Calu3 (cell line): Measurements from ENCODE around the gene NDST1. TPM values are rescaled to one million over a fixed set of nuclear protein-coding genes. Genes with fewer than 3 reads are reported as not detected.

Experiments used
- BruUV-seq: library from RNA; stranded (reverse); fragments of 400-500 nt; replicated peaks from 2 replicates; lab custom pipeline; 2021; lab: Mats Ljungman, UMichigan
- CTCF ChIA-PET: fragments of 300-600 bp; sonication (Branson Sonifier 250); formaldehyde crosslinking; loops from one replicate; lab custom pipeline; 2022; ENCODE audit warnings: antibody characterized with exemption; lab: Charles Lee
- DNase-seq: peaks from one replicate; pipeline ENCODE4 v3.0.0; 2022
- H3K27ac Mint-ChIP-seq: one replicate; pipeline ENCODE4 v1.8.0; 2022; ENCODE audit warnings: mixed read lengths; ENCODE audit not compliant: unreplicated experiment
- H3K27me3 Mint-ChIP-seq: one replicate; pipeline ENCODE4 v1.8.0; 2022; ENCODE audit warnings: mixed read lengths; ENCODE audit not compliant: unreplicated experiment
- H3K36me3 Mint-ChIP-seq: one replicate; pipeline ENCODE4 v1.8.0; 2022; ENCODE audit warnings: mild to moderate bottlenecking, moderate library complexity, mixed read lengths; ENCODE audit not compliant: insufficient read depth, unreplicated experiment
- H3K4me1 Mint-ChIP-seq: one replicate; pipeline ENCODE4 v1.8.0; 2022; ENCODE audit warnings: mild to moderate bottlenecking, low read depth, mixed read lengths; ENCODE audit not compliant: unreplicated experiment
- H3K4me3 Mint-ChIP-seq: one replicate; pipeline ENCODE4 v1.8.0; 2022; ENCODE audit warnings: mild to moderate bottlenecking, low read depth, moderate library complexity, mixed read lengths; ENCODE audit not compliant: unreplicated experiment
- H3K9me3 Mint-ChIP-seq: one replicate; pipeline ENCODE4 v1.8.0; 2022; ENCODE audit warnings: low read depth, mixed read lengths; ENCODE audit not compliant: unreplicated experiment
- intact Hi-C: fragments of 100-400 bp; cut with micrococcal nuclease; formaldehyde crosslinking; loops from one replicate; pipeline ENCODE4 v1.10.0; 2022; ENCODE audit not compliant: unreplicated experiment
- total RNA-seq: library from RNA; stranded (reverse); gene quantifications from 2 replicates; pipeline ENCODE4 v1.2.3, GENCODE V29; 2022
- TF ChIP-seq, protein P1 (sequence below): fragments of 200-600 bp; IDR thresholded peaks from one replicate; pipeline ENCODE4 v1.8.0; 2022; ENCODE audit warnings: antibody characterized with exemption; ENCODE audit not compliant: unreplicated experiment

The NDST1 gene
- total RNA-seq, 1 experiment from 2014 or later: 72.6 TPM

GRCh38 chr5:150532151-150532550 is 24.2 kb downstream of the NDST1 start:
- H3K4me1 Mint-ChIP-seq: no peaks in the 10 kb centered on the region
- TF ChIP-seq, protein P1, sequence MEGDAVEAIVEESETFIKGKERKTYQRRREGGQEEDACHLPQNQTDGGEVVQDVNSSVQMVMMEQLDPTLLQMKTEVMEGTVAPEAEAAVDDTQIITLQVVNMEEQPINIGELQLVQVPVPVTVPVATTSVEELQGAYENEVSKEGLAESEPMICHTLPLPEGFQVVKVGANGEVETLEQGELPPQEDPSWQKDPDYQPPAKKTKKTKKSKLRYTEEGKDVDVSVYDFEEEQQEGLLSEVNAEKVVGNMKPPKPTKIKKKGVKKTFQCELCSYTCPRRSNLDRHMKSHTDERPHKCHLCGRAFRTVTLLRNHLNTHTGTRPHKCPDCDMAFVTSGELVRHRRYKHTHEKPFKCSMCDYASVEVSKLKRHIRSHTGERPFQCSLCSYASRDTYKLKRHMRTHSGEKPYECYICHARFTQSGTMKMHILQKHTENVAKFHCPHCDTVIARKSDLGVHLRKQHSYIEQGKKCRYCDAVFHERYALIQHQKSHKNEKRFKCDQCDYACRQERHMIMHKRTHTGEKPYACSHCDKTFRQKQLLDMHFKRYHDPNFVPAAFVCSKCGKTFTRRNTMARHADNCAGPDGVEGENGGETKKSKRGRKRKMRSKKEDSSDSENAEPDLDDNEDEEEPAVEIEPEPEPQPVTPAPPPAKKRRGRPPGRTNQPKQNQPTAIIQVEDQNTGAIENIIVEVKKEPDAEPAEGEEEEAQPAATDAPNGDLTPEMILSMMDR: no peak
- BruUV-seq: no TSS peak
- CTCF ChIA-PET: no interaction called here
- no peak overlapping the region for H3K27ac Mint-ChIP-seq
- peaks cover 17% of the 10 kb centered on the region for H3K36me3 Mint-ChIP-seq
- no peaks in the 10 kb centered on the region for H3K9me3 Mint-ChIP-seq
- intact Hi-C loops: no loop called here
- no peaks in the 10 kb centered on the region for H3K27me3 Mint-ChIP-seq
- no peak for DNase-seq
- H3K4me3 Mint-ChIP-seq: no peak overlapping the region

DNA sequence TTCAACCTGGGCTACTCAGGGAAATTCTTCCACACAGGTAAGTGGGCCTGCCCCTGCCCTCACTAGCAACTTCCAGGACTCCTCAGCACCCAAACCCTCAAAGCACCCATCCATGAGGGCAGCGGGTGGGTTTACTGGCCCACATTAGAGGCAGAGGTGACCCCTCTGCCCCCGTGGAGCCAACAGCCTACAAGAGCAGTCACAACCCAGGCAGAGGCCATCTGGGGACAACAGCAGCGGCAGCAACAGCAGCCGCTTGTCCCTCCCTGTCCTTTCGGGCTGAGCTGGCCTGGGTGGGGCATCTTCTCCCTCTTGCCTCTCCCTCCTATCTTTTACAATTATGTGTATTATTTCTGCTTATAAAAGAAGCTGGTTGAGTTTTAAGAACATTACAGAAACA is 25.1 kb downstream of the NDST1 start:
- CTCF ChIA-PET: interaction anchor here (0.6 kb wide), 1 partner anchor 69 kb away, joined by 3 read pairs; no protein-coding TSS in a partner anchor
- intact Hi-C loops: no loop called here
- H3K27me3 Mint-ChIP-seq: no peaks in the 10 kb centered on the region
- TF ChIP-seq, protein P1: no peak
- peaks cover 17% of the 10 kb centered on the region for H3K36me3 Mint-ChIP-seq
- BruUV-seq: no TSS peak
- H3K27ac Mint-ChIP-seq: no peak overlapping the region
- no peak overlapping the region for H3K4me3 Mint-ChIP-seq
- no peaks in the 10 kb centered on the region for H3K9me3 Mint-ChIP-seq
- DNase-seq: no peak
- H3K4me1 Mint-ChIP-seq: no peaks in the 10 kb centered on the region

- no peak overlapping the region for H3K27ac Mint-ChIP-seq
- BruUV-seq: no TSS peak
- TF ChIP-seq, protein P1: no peak
- DNase-seq: no peak
- no peaks in the 10 kb centered on the region for H3K27me3 Mint-ChIP-seq
- no peaks in the 10 kb centered on the region for H3K9me3 Mint-ChIP-seq
- H3K4me1 Mint-ChIP-seq: no peaks in the 10 kb centered on the region
- CTCF ChIA-PET: no interaction called here
- H3K36me3 Mint-ChIP-seq: peaks cover 17% of the 10 kb centered on the region
- no peak overlapping the region for H3K4me3 Mint-ChIP-seq
- intact Hi-C loops: no loop called here
These were observed 26.9 kb downstream of the NDST1 start for GRCh38 chr5:150534811-150535210.

DNA sequence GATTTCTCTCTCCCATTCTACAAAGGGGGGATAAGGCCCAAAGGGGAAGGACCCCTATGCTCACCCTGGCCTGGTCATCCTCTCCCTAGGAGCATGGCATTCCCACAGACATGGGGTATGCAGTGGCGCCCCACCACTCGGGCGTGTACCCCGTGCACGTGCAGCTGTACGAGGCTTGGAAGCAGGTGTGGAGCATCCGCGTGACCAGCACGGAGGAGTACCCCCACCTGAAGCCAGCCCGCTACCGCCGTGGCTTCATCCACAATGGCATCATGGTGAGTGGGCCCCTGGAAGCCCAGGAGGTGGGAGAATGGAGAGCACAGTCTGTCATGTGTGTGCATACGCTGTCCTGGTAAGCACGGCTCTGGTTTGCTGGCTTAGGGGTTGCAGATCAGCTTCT is 27.7 kb downstream of the NDST1 start:
- Mint-ChIP-seq H3K9me3 (no peaks in the 10 kb centered on the region), H3K36me3 (peaks cover 17% of the 10 kb centered on the region), H3K27me3 (no peaks in the 10 kb centered on the region), H3K4me3 (no peak overlapping the region), H3K4me1 (no peaks in the 10 kb centered on the region), H3K27ac (no peak overlapping the region)
- no TSS peak for BruUV-seq
- CTCF ChIA-PET: interaction anchor here (0.6 kb wide), 1 partner anchor 48 kb away, joined by 3 read pairs; no protein-coding TSS in a partner anchor
- DNase-seq: no peak
- intact Hi-C loops: no loop called here
- TF ChIP-seq, protein P1: no peak
